Measurements from ENCODE around the gene IL25.
"Not testable (repeated sequence)": the region's sequence is repeated elsewhere in the genome, so short reads cannot be mapped to it uniquely, and the experiment has no call there.

IL25 gene

GRCh38 chr14:23380976-23381375 lies 8.4 kb downstream of the IL25 start:
- H3K27ac ChIP-seq (ENCODE audit: low read depth, low read length): no peak overlapping the region
- no peak overlapping the region for H3K4me3 ChIP-seq (ENCODE audit: low read length)
- H3K27me3 ChIP-seq (ENCODE audit: control insufficient read depth, insufficient read depth, low read length): peaks cover 2% of the 10 kb centered on the region
- no peak overlapping the region for H3K9ac ChIP-seq (ENCODE audit: low read length)
- no peaks in the 10 kb centered on the region for H3K4me1 ChIP-seq (ENCODE audit: control insufficient read depth, insufficient read depth, low read length)
- H3K36me3 ChIP-seq (ENCODE audit: control insufficient read depth, insufficient read depth, low read length): no peaks in the 10 kb centered on the region

GRCh38 chr14:23381871-23382270 lies 9.3 kb downstream of the IL25 start:
- Histone ChIP-seq H3K4me3 (ENCODE audit: low read length) (no peak overlapping the region), H3K36me3 (ENCODE audit: control insufficient read depth, insufficient read depth, low read length) (no peaks in the 10 kb centered on the region), H3K4me1 (ENCODE audit: control insufficient read depth, insufficient read depth, low read length) (no peaks in the 10 kb centered on the region), H3K27me3 (ENCODE audit: control insufficient read depth, insufficient read depth, low read length) (peaks cover 2% of the 10 kb centered on the region), H3K9ac (ENCODE audit: low read length) (no peak overlapping the region), H3K27ac (ENCODE audit: low read depth, low read length) (no peak overlapping the region)

GRCh38 chr14:23382276-23382675 lies 9.7 kb downstream of the IL25 start:
- no peak overlapping the region for H3K27ac ChIP-seq (ENCODE audit: low read depth, low read length)
- no peaks in the 10 kb centered on the region for H3K36me3 ChIP-seq (ENCODE audit: control insufficient read depth, insufficient read depth, low read length)
- H3K9ac ChIP-seq (ENCODE audit: low read length): no peak overlapping the region
- H3K4me3 ChIP-seq (ENCODE audit: low read length): no peak overlapping the region
- H3K27me3 ChIP-seq (ENCODE audit: control insufficient read depth, insufficient read depth, low read length): peaks cover 2% of the 10 kb centered on the region
- H3K4me1 ChIP-seq (ENCODE audit: control insufficient read depth, insufficient read depth, low read length): no peaks in the 10 kb centered on the region

GRCh38 chr14:23382731-23383440 lies 10.3 kb downstream of the IL25 start:
- Histone ChIP-seq H3K36me3 (ENCODE audit: control insufficient read depth, insufficient read depth, low read length) (no peaks in the 10 kb centered on the region), H3K4me3 (ENCODE audit: low read length) (no peak overlapping the region), H3K4me1 (ENCODE audit: control insufficient read depth, insufficient read depth, low read length) (no peaks in the 10 kb centered on the region), H3K9ac (ENCODE audit: low read length) (no peak overlapping the region), H3K27ac (ENCODE audit: low read depth, low read length) (no peak overlapping the region), H3K27me3 (ENCODE audit: control insufficient read depth, insufficient read depth, low read length) (peaks cover 2% of the 10 kb centered on the region)

- no peaks in the 10 kb centered on the region for H3K27me3 ChIP-seq (ENCODE audit: control insufficient read depth, insufficient read depth, low read length)
- H3K27ac ChIP-seq (ENCODE audit: low read depth, low read length): no peak overlapping the region
Observed at GRCh38 chr14:23384364-23385080, 11.9 kb downstream of the IL25 start.

GRCh38 chr14:23385244-23385641 lies 12.6 kb downstream of the IL25 start:
- H3K36me3 ChIP-seq (ENCODE audit: control insufficient read depth, insufficient read depth, low read length): no peaks in the 10 kb centered on the region
- no peak overlapping the region for H3K27ac ChIP-seq (ENCODE audit: low read depth, low read length)

More at GRCh38 chr14:23384364-23385080, 11.9 kb downstream of the IL25 start:
- H3K4me3 ChIP-seq (ENCODE audit: low read length): no peak overlapping the region
- no peaks in the 10 kb centered on the region for H3K36me3 ChIP-seq (ENCODE audit: control insufficient read depth, insufficient read depth, low read length)
- H3K4me1 ChIP-seq (ENCODE audit: control insufficient read depth, insufficient read depth, low read length): no peaks in the 10 kb centered on the region
- H3K9ac ChIP-seq (ENCODE audit: low read length): no peak overlapping the region

GRCh38 chr14:23385642-23386265 lies 13.1 kb downstream of the IL25 start:
- Histone ChIP-seq H3K36me3 (ENCODE audit: control insufficient read depth, insufficient read depth, low read length) (no peaks in the 10 kb centered on the region), H3K9ac (ENCODE audit: low read length) (no peak overlapping the region), H3K4me3 (ENCODE audit: low read length) (no peak overlapping the region), H3K27me3 (ENCODE audit: control insufficient read depth, insufficient read depth, low read length) (no peaks in the 10 kb centered on the region), H3K27ac (ENCODE audit: low read depth, low read length) (no peak overlapping the region), H3K4me1 (ENCODE audit: control insufficient read depth, insufficient read depth, low read length) (no peaks in the 10 kb centered on the region)

More at GRCh38 chr14:23385244-23385641, 12.6 kb downstream of the IL25 start:
- Histone ChIP-seq H3K9ac (ENCODE audit: low read length) (no peak overlapping the region), H3K27me3 (ENCODE audit: control insufficient read depth, insufficient read depth, low read length) (no peaks in the 10 kb centered on the region), H3K4me3 (ENCODE audit: low read length) (no peak overlapping the region), H3K4me1 (ENCODE audit: control insufficient read depth, insufficient read depth, low read length) (no peaks in the 10 kb centered on the region)

GRCh38 chr14:23386266-23386657 lies 13.7 kb downstream of the IL25 start:
- not testable (repeated sequence) for H3K27ac ChIP-seq (ENCODE audit: low read depth, low read length); H3K36me3 ChIP-seq (ENCODE audit: control insufficient read depth, insufficient read depth, low read length)

GRCh38 chr14:23386999-23387398 lies 14.4 kb downstream of the IL25 start:
- H3K27me3 ChIP-seq (ENCODE audit: control insufficient read depth, insufficient read depth, low read length): no peaks in the 10 kb centered on the region
- no peaks in the 10 kb centered on the region for H3K4me1 ChIP-seq (ENCODE audit: control insufficient read depth, insufficient read depth, low read length)
- no peak overlapping the region for H3K27ac ChIP-seq (ENCODE audit: low read depth, low read length)
- H3K9ac ChIP-seq (ENCODE audit: low read length): no peak overlapping the region
- no peaks in the 10 kb centered on the region for H3K36me3 ChIP-seq (ENCODE audit: control insufficient read depth, insufficient read depth, low read length)
- no peak overlapping the region for H3K4me3 ChIP-seq (ENCODE audit: low read length)

More at GRCh38 chr14:23386266-23386657, 13.7 kb downstream of the IL25 start:
- not testable (repeated sequence) for H3K4me1 ChIP-seq (ENCODE audit: control insufficient read depth, insufficient read depth, low read length); H3K27me3 ChIP-seq (ENCODE audit: control insufficient read depth, insufficient read depth, low read length); H3K4me3 ChIP-seq (ENCODE audit: low read length); H3K9ac ChIP-seq (ENCODE audit: low read length)

- H3K27me3 ChIP-seq (ENCODE audit: control insufficient read depth, insufficient read depth, low read length): no peaks in the 10 kb centered on the region
- no peaks in the 10 kb centered on the region for H3K4me1 ChIP-seq (ENCODE audit: control insufficient read depth, insufficient read depth, low read length)
- no peaks in the 10 kb centered on the region for H3K36me3 ChIP-seq (ENCODE audit: control insufficient read depth, insufficient read depth, low read length)
- no peak overlapping the region for H3K27ac ChIP-seq (ENCODE audit: low read depth, low read length)
- H3K4me3 ChIP-seq (ENCODE audit: low read length): no peak overlapping the region
- no peak overlapping the region for H3K9ac ChIP-seq (ENCODE audit: low read length)
Observed at GRCh38 chr14:23387916-23388882, 15.6 kb downstream of the IL25 start.

- no peak overlapping the region for H3K9ac ChIP-seq (ENCODE audit: low read length)
- no peaks in the 10 kb centered on the region for H3K36me3 ChIP-seq (ENCODE audit: control insufficient read depth, insufficient read depth, low read length)
- H3K27ac ChIP-seq (ENCODE audit: low read depth, low read length): no peak overlapping the region
- no peak overlapping the region for H3K4me3 ChIP-seq (ENCODE audit: low read length)
- H3K27me3 ChIP-seq (ENCODE audit: control insufficient read depth, insufficient read depth, low read length): no peaks in the 10 kb centered on the region
- no peaks in the 10 kb centered on the region for H3K4me1 ChIP-seq (ENCODE audit: control insufficient read depth, insufficient read depth, low read length)
Observed at GRCh38 chr14:23388996-23389395, 16.4 kb downstream of the IL25 start.

- H3K27me3 ChIP-seq (ENCODE audit: control insufficient read depth, insufficient read depth, low read length): no peaks in the 10 kb centered on the region
- no peak overlapping the region for H3K9ac ChIP-seq (ENCODE audit: low read length)
- no peak overlapping the region for H3K27ac ChIP-seq (ENCODE audit: low read depth, low read length)
- H3K36me3 ChIP-seq (ENCODE audit: control insufficient read depth, insufficient read depth, low read length): no peaks in the 10 kb centered on the region
- no peak overlapping the region for H3K4me3 ChIP-seq (ENCODE audit: low read length)
- no peaks in the 10 kb centered on the region for H3K4me1 ChIP-seq (ENCODE audit: control insufficient read depth, insufficient read depth, low read length)
Observed at GRCh38 chr14:23389396-23389795, 16.8 kb downstream of the IL25 start.
